HepG2 (cell line): ENCODE results near the gene STK39. TPM values are rescaled to one million over a fixed set of nuclear protein-coding genes. Genes with fewer than 3 reads are reported as not detected.

ENCODE experiments used
- AGO1 ChIP-seq: fragments of 200-400 bp; formaldehyde crosslinking; IDR thresholded peaks from 2 replicates; pipeline ENCODE4 v1.6.1; 2017; ENCODE audit warnings: mild to moderate bottlenecking, low read depth, low read length, moderate library complexity; ENCODE audit not compliant: poor library complexity, severe bottlenecking
- AKNA ChIP-seq: sonication (generic); formaldehyde crosslinking; IDR thresholded peaks from 2 replicates; pipeline ENCODE4 v1.4.0; 2020; ENCODE audit warnings: missing genetic modification reagents, borderline replicate concordance
- BHLHE40 ChIP-seq: IDR thresholded peaks from 2 replicates; pipeline ENCODE4 v1.6.1; 2011; ENCODE audit warnings: low read length, improper control_type of control experiment
- CREB1 ChIP-seq, 2 experiments: fragments of 450-650 bp in 1 of 2; IDR thresholded peaks; 2 replicates each; pipeline ENCODE4 v1.6.1; 2016 to 2017; ENCODE audit warnings: control low read depth in 1 of 2, mild to moderate bottlenecking in 1 of 2, missing compliant biosample characterization in 1 of 2, missing genetic modification characterization in 1 of 2
- DMAP1 ChIP-seq: IDR thresholded peaks from 2 replicates; pipeline ENCODE4 v1.6.1; 2016
- GATAD2A ChIP-seq: IDR thresholded peaks from 2 replicates; pipeline ENCODE4 v1.6.1; 2016
- GLMP ChIP-seq: sonication (generic); formaldehyde crosslinking; IDR thresholded peaks from 2 replicates; pipeline ENCODE4 v1.9.0; 2021; ENCODE audit warnings: missing genetic modification reagents, mild to moderate bottlenecking, borderline replicate concordance
- GZF1 ChIP-seq: sonication (generic); formaldehyde crosslinking; IDR thresholded peaks from 2 replicates; pipeline ENCODE4 v1.5.1; 2020; ENCODE audit warnings: mild to moderate bottlenecking, missing genetic modification reagents
- HIVEP1 ChIP-seq: sonication (generic); formaldehyde crosslinking; IDR thresholded peaks from 2 replicates; pipeline ENCODE4 v1.4.0; 2020; ENCODE audit warnings: mild to moderate bottlenecking, missing genetic modification reagents
- MED8 ChIP-seq: sonication (generic); formaldehyde crosslinking; IDR thresholded peaks from 2 replicates; pipeline ENCODE4 v1.8.1; 2023; ENCODE audit warnings: mild to moderate bottlenecking, missing genetic modification reagents; ENCODE audit not compliant: insufficient replicate concordance
- MIXL1 ChIP-seq: IDR thresholded peaks from 2 replicates; pipeline ENCODE4 v1.6.1; 2016
- NFE2L2 ChIP-seq: fragments of 150-350 bp; IDR thresholded peaks from 2 replicates; pipeline ENCODE4 v1.6.1; 2014; ENCODE audit warnings: low read length
- RXRB ChIP-seq: IDR thresholded peaks from 2 replicates; pipeline ENCODE4 v1.6.1; 2016; ENCODE audit warnings: borderline replicate concordance, missing genetic modification reagents, missing compliant biosample characterization
- SNRNP70 ChIP-seq: fragments of 200-400 bp; formaldehyde crosslinking; IDR thresholded peaks from 2 replicates; pipeline ENCODE4 v1.6.1; 2017; ENCODE audit warnings: mild to moderate bottlenecking, low read depth, low read length, moderate library complexity
- TGIF2 ChIP-seq: IDR thresholded peaks from 2 replicates; pipeline ENCODE4 v1.6.1; 2016; ENCODE audit warnings: control low read depth, missing compliant biosample characterization
- THAP7 ChIP-seq: sonication (generic); formaldehyde crosslinking; IDR thresholded peaks from 2 replicates; pipeline ENCODE4 v1.8.1; 2023; ENCODE audit warnings: mild to moderate bottlenecking, missing genetic modification reagents
- ZBTB7B ChIP-seq: sonication (generic); formaldehyde crosslinking; IDR thresholded peaks from 2 replicates; pipeline ENCODE4 v1.4.0; 2020; ENCODE audit warnings: missing genetic modification reagents
- ZNF275 ChIP-seq: sonication (generic); formaldehyde crosslinking; IDR thresholded peaks from 2 replicates; pipeline ENCODE4 v1.8.0; 2022; ENCODE audit warnings: missing genetic modification reagents, mild to moderate bottlenecking, inconsistent platforms, borderline replicate concordance
- ZNF335 ChIP-seq: sonication (generic); formaldehyde crosslinking; IDR thresholded peaks from 2 replicates; pipeline ENCODE4 v1.4.0; 2020; ENCODE audit warnings: missing genetic modification reagents
- ZNF34 ChIP-seq: sonication (generic); formaldehyde crosslinking; IDR thresholded peaks from 2 replicates; pipeline ENCODE4 v1.4.0; 2020; ENCODE audit warnings: mild to moderate bottlenecking, missing genetic modification reagents, borderline replicate concordance
- ZNF530 ChIP-seq: sonication (generic); formaldehyde crosslinking; IDR thresholded peaks from 2 replicates; pipeline ENCODE4 v1.5.0; 2020; ENCODE audit warnings: low read depth, mild to moderate bottlenecking, missing genetic modification reagents
- ZNF75D ChIP-seq: sonication (generic); formaldehyde crosslinking; IDR thresholded peaks from 2 replicates; pipeline ENCODE4 v1.8.1; 2023; ENCODE audit warnings: missing genetic modification reagents, mild to moderate bottlenecking, borderline replicate concordance
- ZNF768 ChIP-seq: sonication (generic); formaldehyde crosslinking; IDR thresholded peaks from 2 replicates; pipeline ENCODE4 v1.4.0; 2020; ENCODE audit warnings: missing genetic modification reagents
- ZSCAN29 ChIP-seq: sonication (generic); formaldehyde crosslinking; conservative IDR thresholded peaks from 2 replicates; pipeline ENCODE4 v1.4.0; 2020; ENCODE audit warnings: mild to moderate bottlenecking, missing genetic modification reagents
- polyA plus RNA-seq, 8 experiments: library from polyadenylated mRNA; depleted of rRNA in 3 of 8; stranded (reverse) in 7 of 8; unstranded in 1 of 8; fragments of >200 nt; fragmentation: Illumina TruSeq in 4 of 8; extraction: Trizol in 4 of 8; gene quantifications; 2 replicates each; pipeline versions ENCODE4 v1.2.1 to v1.2.3, GENCODE V29; 2011 to 2016; ENCODE audit warnings: low read depth in 4 of 8, missing spikeins in 1 of 8, mixed read lengths in 1 of 8; ENCODE audit not compliant: insufficient read depth in 1 of 8
- total RNA-seq, 5 experiments: library from RNA; depleted of rRNA; stranded (reverse); fragments of >200 nt; fragmentation: Illumina TruSeq; extraction: Trizol; gene quantifications; 2 replicates each; pipeline ENCODE4 v1.2.3, GENCODE V29; 2016; ENCODE audit warnings: low read depth in 1 of 5

STK39 gene
- total and polyA plus RNA-seq, 2 of the 13 experiments (the other 11 are each of a cell fraction or from before 2014, with no cell fraction given), result 27.3 to 38.4 TPM

GRCh38 chr2:168190590-168191336 lies 56.6 kb downstream of the STK39 start (continued):
- TF ChIP-seq ZSCAN29 (CRISPR knock-in tag) (peak; percentile 87), ZBTB7B (CRISPR knock-in tag) (peak; percentile 54), CREB1 (IDR thresholded peaks at IDR 0.05) (no peak), CREB1 (CRISPR knock-in tag; IDR thresholded peaks at IDR 0.05) (peak; percentile 73), ZNF75D (CRISPR knock-in tag) (no peak), TGIF2 (0 out of 2 replicates have a peak, but pooled peaks have one; percentile 72), AKNA (CRISPR knock-in tag) (no peak), THAP7 (CRISPR knock-in tag) (no peak), NFE2L2 (no peak), RXRB (CRISPR knock-in tag) (peak; percentile 81), HIVEP1 (CRISPR knock-in tag) (no peak), MIXL1 (CRISPR knock-in tag) (peak; percentile 95), BHLHE40 (no peak), DMAP1 (CRISPR knock-in tag) (no peak; the same call in 1 of the 2 replicates), MED8 (peak; percentile 73), AGO1 (no peak), ZNF275 (CRISPR knock-in tag) (no peak; the same call in 1 of the 2 replicates), ZNF335 (CRISPR knock-in tag) (no peak), GLMP (CRISPR knock-in tag) (no peak), GATAD2A (CRISPR knock-in tag) (peak; percentile 89), GZF1 (CRISPR knock-in tag) (no peak), ZNF530 (CRISPR knock-in tag) (no peak), ZNF768 (CRISPR knock-in tag) (no peak), ZNF34 (no peak), SNRNP70 (no peak)
